Measurements from ENCODE around the gene SUGCT. TPM values are rescaled to one million over a fixed set of nuclear protein-coding genes. Genes with fewer than 3 reads are reported as not detected.

The SUGCT gene
- total RNA-seq, 2 donors from 2014 or later, result 10.3 to 18.6 TPM

DNA sequence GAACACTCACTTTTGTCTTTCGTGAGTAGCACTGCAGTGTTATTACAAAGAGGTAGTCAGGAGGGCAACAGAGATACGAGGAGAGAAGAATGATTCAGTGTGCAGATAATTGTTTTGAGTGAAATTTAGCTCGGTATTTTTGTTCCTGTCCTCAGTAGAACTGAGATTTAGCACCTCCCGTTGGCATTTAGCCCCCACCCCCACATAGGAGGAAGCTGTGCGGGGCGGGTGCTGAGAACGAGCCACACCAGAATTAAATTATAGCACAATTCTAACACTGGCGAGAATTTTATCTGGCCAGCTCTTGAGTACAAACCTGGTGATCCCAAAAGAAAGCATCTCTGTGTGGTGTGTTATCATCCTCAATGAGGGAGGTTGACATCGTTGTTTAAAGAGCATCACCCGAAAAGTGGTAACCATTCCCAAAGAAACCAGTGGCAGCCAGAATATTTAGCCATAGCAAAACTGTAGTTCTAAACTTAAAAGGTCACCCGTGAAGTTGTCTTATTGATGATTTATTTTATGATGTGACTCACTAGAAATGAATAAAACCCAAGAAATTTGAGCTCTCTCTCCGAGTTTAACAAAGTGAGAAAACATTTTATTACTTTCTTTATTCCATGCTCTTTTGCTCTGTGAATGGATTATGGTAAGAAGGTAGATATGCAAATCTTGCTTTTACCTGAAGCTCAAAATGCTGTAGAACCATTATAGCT is 612.2 kb downstream of the SUGCT start:
- DNase-seq (no peak), ATAC-seq (no peak)
- intact Hi-C loops (cut with DNase I, micrococcal nuclease), result no loop called here

DNA sequence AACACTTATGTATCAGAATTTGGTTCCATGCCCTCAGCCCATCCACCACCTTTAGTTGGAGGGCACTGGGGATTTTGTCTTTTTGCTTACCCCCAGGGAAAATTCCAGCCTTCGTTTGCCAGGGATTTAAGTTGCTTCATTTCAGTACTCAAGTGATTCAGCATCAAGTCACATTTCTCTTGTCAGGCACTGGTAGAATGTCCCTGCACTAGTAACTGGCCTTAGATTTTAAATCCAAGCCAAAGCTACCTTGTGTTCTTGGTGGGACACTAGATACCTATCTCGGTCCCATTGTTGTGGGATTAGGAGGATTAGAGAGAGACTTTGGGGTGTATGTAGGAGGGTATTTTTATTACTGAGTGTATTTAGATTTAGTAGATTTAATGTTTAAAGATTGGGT is 613.1 kb downstream of the SUGCT start:
- intact Hi-C loops (cut with DNase I, micrococcal nuclease), result no loop called here
- DNase-seq (no peak), ATAC-seq (no peak)

DNA sequence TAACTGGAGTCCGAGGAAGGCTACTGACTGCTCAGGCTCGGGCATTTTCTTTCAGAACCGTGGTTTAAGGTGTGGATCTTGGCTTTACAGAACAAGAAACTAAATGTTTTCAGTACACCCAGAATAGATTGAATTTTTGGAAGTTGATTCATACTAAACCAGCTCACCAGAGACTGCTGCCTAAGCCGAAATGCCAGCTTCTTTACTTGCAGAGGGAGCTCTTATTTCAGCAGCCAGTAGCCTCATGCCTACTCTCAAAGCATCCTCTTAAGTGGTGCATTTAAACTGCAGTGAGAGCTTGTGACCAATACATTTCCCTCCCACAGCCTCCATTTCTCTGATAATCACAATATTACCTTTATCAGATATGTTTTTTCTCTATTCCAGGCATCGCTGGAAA is 615.1 kb downstream of the SUGCT start:
- no peak for DNase-seq
- ATAC-seq, result no peak
- intact Hi-C loops (cut with DNase I, micrococcal nuclease), result no loop called here

DNA sequence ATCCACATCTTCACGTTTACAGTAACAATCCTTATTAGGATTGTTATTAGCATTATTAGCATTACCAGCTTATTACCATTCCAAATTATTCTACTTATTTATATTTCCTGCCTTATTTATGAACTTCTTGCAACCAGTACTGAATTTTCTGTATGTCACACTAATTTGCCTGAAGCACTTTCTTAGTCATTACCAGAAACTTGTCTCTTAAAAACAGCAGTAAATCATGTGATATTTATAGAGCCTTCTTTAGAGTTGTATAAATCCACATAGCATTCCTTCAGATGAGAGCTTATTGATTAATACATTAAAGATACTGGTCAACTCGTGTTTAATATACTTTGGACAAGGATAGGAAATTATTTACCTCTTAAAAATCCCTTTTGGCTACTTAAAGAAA is 618.6 kb downstream of the SUGCT start:
- intact Hi-C loops (cut with DNase I, micrococcal nuclease), result no loop called here
- DNase-seq (no peak), ATAC-seq (no peak)

DNA sequence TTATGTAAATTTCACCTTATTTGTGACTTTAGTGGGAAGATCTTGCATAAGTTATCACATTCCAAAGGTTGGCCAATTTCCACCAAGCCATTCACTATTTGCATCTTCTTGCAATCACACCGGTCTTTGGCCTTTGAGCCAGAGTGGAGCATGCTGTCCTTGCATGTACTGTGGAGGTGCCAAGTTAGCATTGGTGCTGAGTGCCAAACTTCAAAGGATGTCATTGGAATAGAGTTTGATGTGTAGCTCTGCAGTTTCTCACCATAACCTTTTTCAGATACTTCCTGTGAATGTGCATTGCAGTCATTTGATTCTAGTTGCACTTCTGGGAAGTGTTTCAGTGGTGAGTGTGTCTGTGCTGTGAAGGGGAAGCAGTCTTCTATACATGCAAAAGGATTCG is 620.6 kb downstream of the SUGCT start:
- intact Hi-C loops (cut with DNase I, micrococcal nuclease), result no loop called here
- ATAC-seq, result no peak
- DNase-seq, result no peak

DNA sequence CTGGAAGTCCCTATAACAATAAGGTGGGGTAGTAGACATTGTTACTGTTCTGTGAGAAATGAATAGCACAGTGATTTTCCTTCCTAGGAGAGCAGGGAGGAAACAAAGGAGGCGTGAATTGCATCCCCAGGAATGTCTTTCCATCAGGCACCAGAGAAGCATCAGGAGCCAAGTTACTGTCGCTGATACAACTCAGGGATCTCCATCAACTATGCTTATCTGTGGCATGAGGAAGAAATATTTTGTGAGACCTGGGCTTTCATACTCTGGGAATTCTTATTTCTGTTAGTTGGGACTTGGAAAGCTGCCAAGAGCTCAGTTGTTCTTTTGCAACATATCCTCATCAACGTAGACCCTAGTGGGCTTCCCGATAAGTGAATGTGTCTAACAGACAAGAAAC is 622.3 kb downstream of the SUGCT start:
- DNase-seq (no peak), ATAC-seq (no peak)
- intact Hi-C loops (cut with DNase I, micrococcal nuclease), result no loop called here

DNA sequence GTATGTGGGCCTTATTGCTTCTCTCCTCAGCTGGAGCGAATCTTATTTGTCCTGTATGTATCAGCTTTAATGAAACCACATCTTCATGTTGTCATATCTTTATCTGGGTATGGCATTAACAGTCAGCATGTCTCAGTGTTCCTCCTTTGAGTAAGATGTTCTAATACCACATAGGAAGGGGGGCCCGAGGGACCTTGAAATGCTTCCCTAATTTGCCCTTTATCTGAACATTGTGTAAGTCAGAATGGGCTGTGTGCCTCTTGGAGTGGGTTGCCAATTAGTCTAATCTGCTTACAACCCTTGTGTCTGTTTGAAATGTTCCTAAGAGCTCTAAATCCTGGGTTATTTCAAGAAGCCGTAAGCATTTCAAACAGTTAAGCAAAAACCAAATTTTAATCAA is 623.8 kb downstream of the SUGCT start:
- intact Hi-C loops (cut with DNase I, micrococcal nuclease), result no loop called here
- DNase-seq (no peak), ATAC-seq (no peak)

DNA sequence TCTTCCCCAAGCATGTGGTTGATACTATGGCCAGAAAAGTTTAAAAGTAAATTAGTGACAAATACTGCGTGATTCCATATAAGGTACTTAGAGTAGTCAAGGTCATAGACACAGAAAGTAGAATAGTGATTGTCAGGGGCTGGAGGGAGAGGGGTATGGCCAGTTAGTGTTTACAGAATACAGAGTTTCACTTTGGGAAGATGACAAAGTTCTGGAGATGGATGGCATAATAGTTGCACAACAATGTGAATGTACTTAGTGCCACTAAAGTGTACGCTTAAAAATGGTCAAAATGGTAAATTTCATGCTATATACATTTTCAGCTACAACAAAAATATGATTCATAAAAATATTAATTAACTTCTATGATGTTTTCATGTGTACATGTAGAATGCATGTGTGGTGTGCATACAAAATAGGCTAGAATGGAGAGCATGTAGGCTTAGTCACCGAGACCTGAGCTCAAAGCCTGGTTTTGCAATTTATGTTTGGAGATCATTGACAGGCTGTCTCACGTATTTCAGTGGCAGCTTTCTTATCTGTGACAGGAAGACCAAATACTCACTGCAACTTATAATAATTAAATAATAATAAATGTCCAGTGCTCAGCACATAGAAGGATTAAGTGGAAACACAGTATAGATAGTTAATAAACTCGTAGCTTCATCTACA is 625.6 kb downstream of the SUGCT start:
- intact Hi-C loops (cut with DNase I, micrococcal nuclease), result no loop called here
- no peak for ATAC-seq

DNA sequence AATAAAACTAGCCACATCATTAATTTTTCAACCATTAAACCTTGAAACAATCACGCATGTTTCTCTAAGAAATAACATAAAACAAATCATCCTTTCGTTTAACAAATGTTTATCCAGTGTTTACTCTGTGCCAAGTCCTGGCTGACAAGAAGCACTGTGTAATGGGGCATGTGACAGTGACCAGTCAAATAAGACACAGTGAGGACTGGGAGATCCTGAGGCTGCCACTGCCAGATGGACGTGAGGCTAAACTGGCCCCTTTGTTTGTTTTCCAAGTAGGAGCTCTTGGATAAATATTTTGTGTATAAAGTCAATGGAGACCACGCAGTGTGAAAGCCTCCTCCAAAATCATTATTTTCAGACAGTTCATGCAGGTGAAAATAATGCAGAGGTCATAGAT is 626.2 kb downstream of the SUGCT start:
- DNase-seq (no peak), ATAC-seq (no peak)
- intact Hi-C loops (cut with DNase I, micrococcal nuclease), result no loop called here

More for the DNA sequence above, 625.6 kb downstream of the SUGCT start:
- DNase-seq, result no peak

DNA sequence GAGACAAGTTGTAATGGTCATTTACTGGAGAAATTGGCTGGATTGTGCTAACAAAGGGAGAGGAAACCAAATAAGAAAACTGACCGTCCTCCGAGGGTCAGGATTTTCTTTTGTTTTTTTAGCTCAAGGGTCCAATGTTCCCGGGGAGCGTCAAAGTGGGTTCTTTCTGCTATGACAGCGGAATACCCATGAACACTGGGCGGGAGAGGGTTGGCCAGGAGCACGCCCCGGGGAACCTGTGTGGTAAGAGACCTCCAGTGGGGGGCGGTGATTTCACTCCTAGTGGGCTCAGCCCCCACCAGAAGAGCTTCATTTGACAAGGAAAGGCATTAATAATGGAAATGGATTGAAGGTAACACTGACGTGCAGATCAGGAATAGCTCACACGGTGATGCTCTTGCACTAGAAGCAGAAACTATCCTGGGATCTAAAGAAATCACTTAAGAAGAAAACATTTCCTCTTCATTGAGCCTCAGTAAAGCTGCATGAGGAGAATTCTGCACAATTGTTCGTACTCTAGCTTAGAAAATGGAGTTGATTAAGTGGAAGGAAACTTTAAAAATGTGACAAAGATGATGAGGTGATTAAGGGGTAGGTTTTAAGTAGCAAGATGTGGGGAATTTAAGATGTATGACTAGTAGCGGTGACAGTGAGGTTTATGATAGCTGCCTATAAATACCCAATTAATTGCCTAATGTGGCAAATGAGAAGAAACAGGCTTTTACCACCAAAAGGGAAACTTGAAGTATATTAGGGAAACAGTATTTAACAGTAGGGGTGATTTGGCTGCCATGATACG is 627.2 kb downstream of the SUGCT start:
- intact Hi-C loops (cut with DNase I, micrococcal nuclease), result no loop called here
- DNase-seq, result no peak
- peak; percentile 37 for ATAC-seq

DNA sequence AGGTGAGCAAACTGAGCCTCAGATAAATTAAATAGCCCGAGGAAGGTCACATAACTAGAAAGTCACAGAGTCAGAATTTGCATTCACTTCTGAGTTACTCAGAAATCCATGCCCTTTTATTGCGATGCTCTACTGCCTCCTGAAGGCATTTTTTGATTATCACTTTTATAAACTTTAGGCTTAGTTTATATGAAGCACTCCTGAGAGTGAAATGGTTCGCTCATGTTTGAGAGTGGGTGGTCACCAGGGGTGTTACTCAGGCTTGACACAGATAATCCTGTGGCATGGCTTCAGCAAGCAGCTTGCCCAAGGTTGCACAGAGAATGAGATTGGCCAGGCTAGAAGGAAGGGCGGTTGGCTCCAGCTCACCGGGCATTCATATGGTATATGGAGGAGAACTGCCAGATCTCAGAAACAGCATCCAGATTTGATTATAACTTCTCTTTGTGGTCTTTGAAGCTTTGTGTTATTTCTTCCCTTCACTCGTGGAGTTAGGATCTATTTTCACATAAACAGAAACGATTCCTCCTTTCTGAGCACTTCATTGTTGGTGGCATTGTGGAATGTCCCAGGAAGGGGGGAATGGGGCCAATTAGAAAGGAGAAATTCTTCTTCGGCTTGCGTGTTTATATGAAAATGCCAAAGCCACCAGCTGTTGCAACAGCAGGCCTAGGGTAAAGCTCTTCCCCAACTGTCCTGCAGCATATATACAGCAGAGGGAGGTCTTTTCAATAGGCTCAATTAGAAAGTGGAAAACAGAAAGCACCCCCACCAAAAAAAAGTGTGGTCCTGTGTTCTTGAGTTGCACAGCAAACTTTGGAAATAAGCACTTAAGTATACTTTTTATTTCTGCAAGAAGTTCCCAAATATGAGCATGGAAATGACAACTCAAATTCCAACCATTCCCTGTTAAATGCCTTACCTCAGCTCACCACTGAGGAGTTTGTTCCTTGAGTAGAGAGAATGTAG is 628.8 kb downstream of the SUGCT start:
- no peak for DNase-seq

DNA sequence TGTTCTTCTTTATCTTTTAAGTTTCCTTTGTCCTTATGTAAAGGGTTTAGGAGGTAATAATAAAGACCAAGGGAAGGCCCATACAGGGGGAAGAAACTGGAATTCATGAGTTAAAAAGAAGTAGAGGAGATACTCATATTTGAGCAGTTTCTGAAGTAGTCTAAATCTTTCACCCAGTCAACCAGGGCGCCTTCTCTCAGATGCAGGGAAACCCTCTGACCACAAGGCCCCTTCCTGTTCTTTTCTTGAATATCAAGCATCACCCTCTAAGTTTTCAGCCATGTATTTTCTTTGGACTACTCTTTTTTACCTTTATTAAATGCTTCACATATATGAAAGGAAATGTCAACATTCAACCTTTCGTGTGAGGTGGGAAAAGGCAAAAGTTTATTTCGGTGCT is 630.8 kb downstream of the SUGCT start:
- ATAC-seq (no peak), DNase-seq (no peak)
- intact Hi-C loops (cut with DNase I, micrococcal nuclease), result no loop called here

More for the DNA sequence above, 628.8 kb downstream of the SUGCT start:
- peak; percentile 35 for ATAC-seq
- intact Hi-C loops (cut with DNase I, micrococcal nuclease), result no loop called here

DNA sequence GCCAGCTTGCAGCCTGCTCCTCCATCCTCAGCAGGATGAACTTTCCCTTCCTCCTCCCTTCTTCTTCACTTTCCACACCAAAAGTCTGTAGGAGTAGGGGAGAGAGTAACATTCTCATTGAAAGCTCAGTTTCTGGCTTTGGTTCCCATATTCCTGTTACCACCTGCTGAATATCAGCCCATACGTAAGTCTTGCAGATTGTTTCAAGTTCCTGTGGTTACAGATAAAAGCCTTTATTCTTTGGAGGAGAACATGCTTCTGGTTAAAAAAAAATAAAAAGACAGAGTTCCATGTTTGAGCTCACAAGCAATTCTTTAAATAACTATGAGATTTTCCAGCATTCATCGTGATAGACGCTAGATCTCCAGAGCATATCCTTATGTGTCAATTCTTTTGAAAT is 637.3 kb downstream of the SUGCT start:
- no peak for DNase-seq
- ATAC-seq, result no peak
- intact Hi-C loops (cut with DNase I, micrococcal nuclease), result no loop called here

DNA sequence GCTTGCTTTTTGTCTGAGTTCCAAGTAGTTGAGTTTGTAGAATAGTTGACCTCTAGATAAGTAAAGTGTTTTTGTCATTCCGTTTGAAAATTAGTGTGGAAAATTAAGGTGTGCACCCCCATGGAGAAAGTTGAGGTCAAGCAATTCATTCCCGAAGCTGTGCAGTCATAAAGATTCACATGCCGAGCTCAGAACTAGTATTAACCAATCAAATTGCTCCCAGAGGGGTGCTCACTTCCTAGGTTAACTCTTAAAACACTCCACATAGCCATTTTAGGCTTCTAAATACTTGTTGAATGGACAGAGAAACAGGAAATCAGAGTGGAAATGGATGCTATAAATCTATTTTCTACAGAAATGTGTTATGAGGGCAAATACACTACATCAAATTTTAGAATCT is 638.9 kb downstream of the SUGCT start:
- ATAC-seq (no peak), DNase-seq (no peak)
- intact Hi-C loops (cut with DNase I, micrococcal nuclease), result no loop called here

DNA sequence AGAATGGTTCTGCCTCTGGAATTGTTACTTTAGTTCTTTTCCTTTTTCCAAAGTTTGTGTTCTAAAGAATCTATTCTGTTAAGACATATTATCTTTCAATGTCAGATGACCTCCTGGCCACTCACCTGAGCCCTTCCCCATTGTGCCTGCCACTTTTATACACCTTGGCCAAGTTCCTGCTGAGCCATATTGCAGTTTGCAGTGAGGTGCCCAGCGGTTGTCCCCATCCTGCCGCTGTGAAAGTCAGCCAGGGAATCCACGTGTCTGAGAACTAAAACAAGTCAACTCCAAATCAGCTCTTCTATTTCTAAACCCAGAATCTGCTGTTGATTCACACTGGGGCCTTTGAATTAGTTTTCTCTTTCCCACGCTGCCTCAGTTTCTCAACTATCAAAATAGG is 641.1 kb downstream of the SUGCT start:
- ATAC-seq, result no peak
- intact Hi-C loops (cut with DNase I, micrococcal nuclease), result no loop called here

DNA sequence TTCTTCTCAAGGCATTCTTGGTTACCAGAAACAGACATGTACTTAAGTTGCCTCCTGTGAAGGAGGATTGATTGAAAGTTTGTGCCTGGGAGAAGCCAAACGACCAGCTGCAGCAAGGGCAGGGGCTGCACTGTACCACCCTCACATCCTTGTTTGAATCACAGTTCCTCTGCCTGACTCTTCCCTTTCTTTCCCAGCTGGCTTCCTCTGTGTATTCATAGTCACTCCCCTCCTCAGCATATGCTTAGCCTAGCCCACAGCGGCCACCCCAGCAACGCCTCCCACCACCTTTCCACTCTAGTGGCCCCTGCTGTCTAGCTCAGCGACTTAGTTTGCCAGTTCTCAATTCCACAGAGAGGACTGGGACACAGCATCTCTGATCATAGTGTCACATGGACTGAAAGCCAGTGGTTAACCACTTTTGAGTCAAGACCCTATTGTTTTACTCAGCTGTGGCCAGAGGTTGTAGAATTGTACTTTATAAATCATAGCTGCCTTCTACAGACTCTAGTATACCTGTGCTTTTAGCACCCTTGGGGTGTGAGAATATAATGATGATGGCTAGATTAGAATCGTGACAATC is 643.0 kb downstream of the SUGCT start:
- ATAC-seq, result no peak
- DNase-seq, result no peak
- intact Hi-C loops (cut with DNase I, micrococcal nuclease), result no loop called here

More for the DNA sequence above, 641.1 kb downstream of the SUGCT start:
- DNase-seq, result no peak

DNA sequence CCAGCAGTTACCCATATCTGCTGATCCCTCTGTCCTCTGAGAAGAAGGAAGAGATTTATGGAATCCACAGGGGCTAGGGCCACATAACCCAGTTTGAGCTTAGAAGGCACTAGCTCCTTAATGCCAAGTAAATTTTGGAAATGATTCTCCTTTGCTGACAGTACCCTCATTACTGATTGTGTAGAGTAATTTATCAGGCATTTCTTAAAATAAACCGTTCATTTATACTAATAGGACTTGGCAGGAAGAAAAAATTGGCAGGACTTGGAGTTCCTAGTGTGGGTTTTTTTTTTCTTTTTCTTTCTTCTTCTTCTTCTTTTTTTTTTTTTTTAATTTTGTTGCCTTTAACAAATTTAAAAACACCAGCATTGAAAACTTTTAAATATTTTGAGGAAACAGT is 645.7 kb downstream of the SUGCT start:
- no peak for ATAC-seq
- no peak for DNase-seq
- intact Hi-C loops (cut with DNase I, micrococcal nuclease), result no loop called here

DNA sequence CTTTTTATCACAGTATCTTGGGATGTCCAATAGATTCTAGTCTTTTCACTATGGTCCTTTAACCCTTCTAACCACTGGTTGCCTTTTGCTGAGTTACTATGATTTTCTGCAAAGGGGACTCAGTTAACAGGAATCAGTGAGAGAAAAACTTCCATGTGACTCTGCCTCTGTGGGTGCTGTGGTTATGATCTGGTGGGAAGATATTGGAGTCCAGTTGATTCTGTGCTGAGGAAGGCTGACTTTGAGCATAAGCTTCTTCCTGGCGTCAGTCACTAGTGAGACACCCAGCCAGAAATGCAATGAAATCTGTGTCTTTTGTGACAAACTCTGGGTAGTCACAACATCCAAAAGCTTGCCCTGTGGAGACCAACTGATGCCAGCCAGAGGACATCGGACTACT is 648.0 kb downstream of the SUGCT start:
- no peak for DNase-seq

DNA sequence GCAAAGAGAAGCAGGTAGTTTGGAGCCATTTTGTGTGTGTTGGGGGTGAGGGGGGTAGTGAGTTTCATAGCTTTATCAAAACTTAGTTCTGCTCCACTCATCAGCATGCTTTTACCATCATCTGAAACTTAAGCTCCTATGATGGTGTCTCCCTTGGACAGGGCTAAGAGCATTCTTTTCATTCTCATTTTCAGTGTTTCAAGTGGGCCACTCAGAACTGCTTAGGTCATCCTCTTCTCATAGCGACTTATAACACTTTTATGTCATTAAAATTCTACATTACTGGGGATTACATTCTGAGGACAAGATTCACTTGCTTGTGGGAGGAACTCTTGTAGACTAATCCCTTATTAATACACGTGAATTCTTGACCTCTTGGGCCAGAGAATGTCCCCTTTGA is 649.4 kb downstream of the SUGCT start:
- no peak for ATAC-seq
- no peak for DNase-seq
- intact Hi-C loops (cut with DNase I, micrococcal nuclease), result no loop called here

More for the DNA sequence above, 648.0 kb downstream of the SUGCT start:
- intact Hi-C loops (cut with DNase I, micrococcal nuclease), result no loop called here
- no peak for ATAC-seq

Data from left colon (tissue), 2 donors.